H1 (cell line): ENCODE measurements around the gene ACAD11.

Experiments
- HDAC6 ChIP-seq: IDR thresholded peaks from one replicate; pipeline ENCODE4 v1.7.1; 2012; ENCODE audit warnings: low read depth, mild to moderate bottlenecking, inconsistent platforms, low read length, moderate library complexity
- POLR2AphosphoS5 ChIP-seq: IDR thresholded peaks from 2 replicates; pipeline ENCODE4 v1.6.1; 2011; ENCODE audit warnings: low read depth, low read length

DNA sequence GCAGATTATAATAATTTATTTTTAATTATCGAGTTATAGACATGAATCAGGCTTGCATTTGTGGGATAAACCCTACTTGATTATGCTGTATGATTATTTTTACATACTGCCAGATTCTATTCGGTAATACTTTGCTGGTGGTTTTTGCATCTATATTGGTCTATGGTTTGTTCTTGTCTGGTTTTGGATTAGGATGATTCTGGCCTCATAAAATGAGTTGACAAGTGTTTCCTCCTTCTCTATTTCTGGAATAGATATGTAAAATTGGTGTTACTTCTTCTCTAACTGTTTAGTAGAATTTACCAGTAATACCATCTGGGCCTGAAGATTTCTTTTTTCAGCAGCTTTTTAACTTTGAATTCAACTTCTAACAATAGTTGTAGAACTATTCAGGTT is 95.5 kb downstream of the ACAD11 start:
- TF ChIP-seq POLR2AphosphoS5 (no peak), HDAC6 (no peak)
